Loucy (cell line): ENCODE measurements around the gene IMMT.

Experiments used
- CTCF ChIP-seq: fragments of 200-600 bp; sonication (generic); conservative IDR thresholded peaks from 2 replicates; pipeline ENCODE4 v1.5.1; 2014; ENCODE audit warnings: mild to moderate bottlenecking, antibody characterized with exemption, low read length
- EZH2phosphoT487 ChIP-seq: fragments of 200-600 bp; IDR thresholded peaks from 2 replicates; pipeline ENCODE4 v1.6.1; 2018; ENCODE audit warnings: antibody characterized with exemption, mild to moderate bottlenecking, moderate library complexity, borderline replicate concordance

- TF ChIP-seq CTCF = no peak
- TF ChIP-seq EZH2phosphoT487 = no peak
These were observed 44.1 kb upstream of the IMMT start for GRCh38 chr2:86239326-86239725.
